ENCODE measurements around the gene PAQR3. TPM values are rescaled to one million over a fixed set of nuclear protein-coding genes. Genes with fewer than 3 reads are reported as not detected.

The PAQR3 gene
- total and polyA plus RNA-seq, 10 of the 15 experiments (the other 5 are each of a cell fraction or from before 2014, with no cell fraction given): 2.2 to 25.4 (median 7.2) TPM

- no peaks in the 10 kb centered on the region; the same call in 2 of the 3 replicates for H3K9me3 ChIP-seq (replicated peaks; ENCODE audit: control insufficient read depth, insufficient read depth, low read length)
- H3K4me2 ChIP-seq (ENCODE audit: control insufficient read depth, insufficient read depth): peak overlapping the region; percentile 96
- H3K79me2 ChIP-seq (ENCODE audit: control insufficient read depth, insufficient read depth, low read length): peaks cover 1% of the 10 kb centered on the region
- H3K36me3 ChIP-seq (ENCODE audit: control insufficient read depth in 2 of 2, insufficient read depth in 2 of 2, low read length in 1 of 2): no peaks in the 10 kb centered on the region
- TF ChIP-seq BCL11A (IDR thresholded peaks at IDR 0.05; ENCODE audit: low read depth, low read length) (no peak), GATAD2B (conservative IDR thresholded peaks at IDR 0.05; ENCODE audit: low read depth) (no peak), CHD2 (IDR thresholded peaks at IDR 0.05; ENCODE audit: borderline replicate concordance, low read depth, low read length) (no peak), ATF2 (IDR thresholded peaks at IDR 0.05; ENCODE audit: low read length) (no peak), ZBTB40 (IDR thresholded peaks at IDR 0.05; ENCODE audit: borderline replicate concordance) (no peak), NFYA (IDR thresholded peaks at IDR 0.05; ENCODE audit: borderline replicate concordance, low read depth, low read length) (no peak), ZBED1 (IDR thresholded peaks at IDR 0.05; ENCODE audit: borderline replicate concordance) (no peak), BMI1 (IDR thresholded peaks at IDR 0.05; ENCODE audit: borderline replicate concordance) (no peak), ESRRA (IDR thresholded peaks at IDR 0.05; ENCODE audit: low read length) (no peak), ZBTB4 (CRISPR knock-in tag; IDR thresholded peaks at IDR 0.05) (no peak)
- ChIA-PET SMC1A (ENCODE audit: uncharacterized antibody, unreplicated experiment) (interaction anchor here (0.8 to 3.5 kb wide), 8 partner anchors 9 to 324 kb away, joined by 3 to 20 read pairs (median 6); no protein-coding TSS in a partner anchor), RAD21 (ENCODE audit: unreplicated experiment) (interaction anchor here (0.7 to 1.3 kb wide), 5 partner anchors 9 to 1121 kb away, joined by 3 to 4 read pairs (median 3); no protein-coding TSS in a partner anchor), CTCF (interaction anchor here (1.0 to 4.1 kb wide), 4 partner anchors 14 to 1244 kb away, joined by 3 to 26 read pairs (median 6); no protein-coding TSS in a partner anchor), POLR2A (interaction anchor here (0.6 kb wide), 1 partner anchor 1048 kb away, joined by 4 read pairs; no protein-coding TSS in a partner anchor)
- FAIRE-seq (no peak), ATAC-seq (no peak), DNase-seq (ENCODE audit: low read depth, low spot score) (no peak)
- H2AFZ ChIP-seq (ENCODE audit: control insufficient read depth, low read depth, low read length): peak overlapping the region; percentile 92
- H3K27me3 ChIP-seq (replicated peaks in 1 of 2; ENCODE audit: control insufficient read depth in 2 of 2, insufficient read depth in 2 of 2, low read length in 1 of 2): no peaks in the 10 kb centered on the region
- under 1% methylated on average over 7 of the region's 7 CpGs for WGBS (ENCODE audit: insufficient coverage, insufficient replicate concordance, low lambda C conversion rate, missing lambda C conversion rate)
- intact Hi-C loops (cut with micrococcal nuclease; ENCODE audit: unreplicated experiment) (loop anchor here (5.0 kb wide), 1 partner anchor 326 kb away; no protein-coding TSS in a partner anchor), in situ Hi-C loops (cut with MboI) (no loop called here)
- H3K4me3 ChIP-seq: peak overlapping the region; percentile 78
- peak overlapping the region; percentile 75; the same call in 1 of the 2 replicates for H3K9ac ChIP-seq (ENCODE audit: control insufficient read depth, insufficient read depth, low read length)
- no peaks in the 10 kb centered on the region for H4K20me1 ChIP-seq (ENCODE audit: control insufficient read depth, insufficient read depth)
- H3K4me1 ChIP-seq (ENCODE audit: control insufficient read depth, insufficient read depth, low read length): no peaks in the 10 kb centered on the region; the same call in 1 of the 2 replicates
- H3K27ac ChIP-seq (ENCODE audit: control insufficient read depth, insufficient read depth): no peak overlapping the region
- TSS peak; percentile 67 for BruUV-seq (replicated peaks)
These were observed 767 bp downstream of the PAQR3 start for GRCh38 chr4:78938474-78938867.

Data from GM12878 (cell line).